Ovary (tissue), 3 donors: Measurements from ENCODE around the gene SH3RF3.
"Not testable (repeated sequence)": the region's sequence is repeated elsewhere in the genome, so short reads cannot be mapped to it uniquely, and the experiment has no call there.

ENCODE experiments used
- EP300 ChIP-seq: sonication (generic); formaldehyde crosslinking; IDR thresholded peaks from one replicate; pipeline ENCODE4 v1.6.1; 2017; ENCODE audit warnings: antibody characterized with exemption
- TF ChIP-seq, protein P1 (sequence below), 3 donors: fragments of 450-650 bp in 2 of 3; fragments of 200-600 bp in 1 of 3; IDR thresholded peaks; one replicate each; pipeline versions ENCODE4 v1.5.1 to v1.8.0; 2016 to 2022; ENCODE audit warnings: antibody characterized with exemption in 3 of 3, mild to moderate bottlenecking in 1 of 3
- donor health status: DM: no; HTN: no; CAD: no.

DNA sequence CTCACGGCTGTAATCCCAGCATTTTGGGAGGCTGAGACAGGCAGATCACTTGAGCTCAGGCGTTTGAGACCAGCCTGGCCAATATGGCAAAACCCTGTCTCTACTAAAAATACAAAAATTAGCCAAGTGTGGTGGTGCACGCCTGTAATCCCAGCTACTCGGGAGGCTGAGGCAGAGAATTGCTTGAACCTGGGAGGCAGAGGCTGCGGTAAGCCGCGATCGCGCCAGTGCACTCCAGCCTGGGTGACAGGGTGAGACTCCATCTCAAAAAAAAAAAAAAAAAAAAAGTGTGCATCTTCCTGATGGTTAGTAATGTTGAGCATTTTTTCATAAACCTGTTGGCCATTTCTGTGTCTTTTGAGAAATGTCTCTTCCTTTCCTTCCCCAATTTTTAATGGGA lies 92.3 kb downstream of the SH3RF3 start:
- not testable (repeated sequence) for TF ChIP-seq EP300
- TF ChIP-seq, protein P1, sequence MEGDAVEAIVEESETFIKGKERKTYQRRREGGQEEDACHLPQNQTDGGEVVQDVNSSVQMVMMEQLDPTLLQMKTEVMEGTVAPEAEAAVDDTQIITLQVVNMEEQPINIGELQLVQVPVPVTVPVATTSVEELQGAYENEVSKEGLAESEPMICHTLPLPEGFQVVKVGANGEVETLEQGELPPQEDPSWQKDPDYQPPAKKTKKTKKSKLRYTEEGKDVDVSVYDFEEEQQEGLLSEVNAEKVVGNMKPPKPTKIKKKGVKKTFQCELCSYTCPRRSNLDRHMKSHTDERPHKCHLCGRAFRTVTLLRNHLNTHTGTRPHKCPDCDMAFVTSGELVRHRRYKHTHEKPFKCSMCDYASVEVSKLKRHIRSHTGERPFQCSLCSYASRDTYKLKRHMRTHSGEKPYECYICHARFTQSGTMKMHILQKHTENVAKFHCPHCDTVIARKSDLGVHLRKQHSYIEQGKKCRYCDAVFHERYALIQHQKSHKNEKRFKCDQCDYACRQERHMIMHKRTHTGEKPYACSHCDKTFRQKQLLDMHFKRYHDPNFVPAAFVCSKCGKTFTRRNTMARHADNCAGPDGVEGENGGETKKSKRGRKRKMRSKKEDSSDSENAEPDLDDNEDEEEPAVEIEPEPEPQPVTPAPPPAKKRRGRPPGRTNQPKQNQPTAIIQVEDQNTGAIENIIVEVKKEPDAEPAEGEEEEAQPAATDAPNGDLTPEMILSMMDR (IDR thresholded peaks at IDR 0.05): not testable (repeated sequence)
